Colonic mucosa (tissue), 4 donors: Measurements from ENCODE around the gene BCL2L13. TPM values are rescaled to one million over a fixed set of nuclear protein-coding genes. Genes with fewer than 3 reads are reported as not detected.
"Not testable (repeated sequence)": the region's sequence is repeated elsewhere in the genome, so short reads cannot be mapped to it uniquely, and the experiment has no call there.

ENCODE experiments used
- DNase-seq: peaks from one replicate; pipeline ENCODE4 v3.0.0-alpha.2; 2020
- H3K27ac ChIP-seq: fragments of 200-600 bp; one replicate; pipeline ENCODE4 v1.8.0; 2021
- H3K27me3 ChIP-seq: fragments of 200-600 bp; one replicate; pipeline ENCODE4 v1.8.0; 2021
- H3K36me3 ChIP-seq: fragments of 200-600 bp; one replicate; pipeline ENCODE4 v1.8.0; 2021
- H3K4me1 ChIP-seq: fragments of 200-600 bp; one replicate; pipeline ENCODE4 v1.8.0; 2021; ENCODE audit warnings: mild to moderate bottlenecking
- H3K4me3 ChIP-seq: fragments of 200-600 bp; one replicate; pipeline ENCODE4 v1.8.0; 2021
- H3K9ac ChIP-seq, 2 donors: one replicate each; pipeline ENCODE4 v1.7.0; 2013; ENCODE audit warnings: control low read depth in 2 of 2, low read depth in 2 of 2, low read length in 2 of 2
- H3K9me3 ChIP-seq: fragments of 200-600 bp; one replicate; pipeline ENCODE4 v1.8.0; 2021
- intact Hi-C: fragments of 100-400 bp; cut with DNase I; formaldehyde crosslinking; loops from one replicate; pipeline ENCODE4 v1.14.1; 2022
- total RNA-seq, 2 donors: library from RNA; stranded (reverse); fragmentation: NEBNext Ultra II Directional in 1 of 2; extraction: Animal tissue kit (Norgen Biotek cat#: 25700) in 1 of 2; gene quantifications; one replicate each; pipeline ENCODE4 v1.2.1, GENCODE V29; 2021
- TF ChIP-seq, protein P1 (sequence below): fragments of 200-600 bp; IDR thresholded peaks from one replicate; pipeline ENCODE4 v1.8.0; 2022; ENCODE audit warnings: antibody characterized with exemption, mild to moderate bottlenecking
- donor health status: healthy.
- donor health status: DM: no; HTN: no; CAD: no.
- donor health status: DM: no; HTN: no; CAD: no.

BCL2L13 gene
- total RNA-seq, 2 donors from 2014 or later = 44.9 to 47.2 TPM

DNA sequence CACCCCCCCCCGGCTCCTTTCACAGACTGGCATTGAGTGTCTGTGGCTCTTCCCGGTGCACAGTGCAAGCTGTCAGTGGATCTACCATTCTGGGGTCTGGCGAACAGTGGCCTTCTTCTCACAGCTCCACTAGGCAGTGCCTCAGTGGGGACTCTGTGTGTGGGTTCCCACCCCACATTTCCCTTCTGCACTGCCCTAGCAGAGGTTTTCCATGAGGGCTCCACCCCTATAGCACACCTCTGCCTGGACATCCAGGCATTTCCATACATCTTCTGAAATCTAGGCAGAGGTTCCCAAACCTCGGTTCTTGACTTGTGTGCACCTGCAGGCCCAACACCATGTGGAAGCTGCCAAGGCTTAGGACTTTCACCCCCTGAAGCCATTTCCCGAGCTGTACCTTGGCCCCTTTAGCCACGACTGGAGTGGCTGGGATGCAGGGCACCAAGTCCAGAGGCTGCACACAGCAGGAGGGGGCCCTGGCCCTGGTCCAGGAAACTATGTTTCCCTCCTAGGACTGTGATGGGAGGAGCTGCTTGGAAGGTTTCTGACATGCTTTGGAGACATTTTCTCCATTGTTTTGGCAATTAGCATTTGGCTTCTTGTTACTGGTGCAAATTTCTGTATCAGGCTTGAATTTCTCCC is 26.0 kb downstream of the BCL2L13 start:
- intact Hi-C loops = no loop called here
- H3K36me3 ChIP-seq = peaks cover 7% of the 10 kb centered on the region

DNA sequence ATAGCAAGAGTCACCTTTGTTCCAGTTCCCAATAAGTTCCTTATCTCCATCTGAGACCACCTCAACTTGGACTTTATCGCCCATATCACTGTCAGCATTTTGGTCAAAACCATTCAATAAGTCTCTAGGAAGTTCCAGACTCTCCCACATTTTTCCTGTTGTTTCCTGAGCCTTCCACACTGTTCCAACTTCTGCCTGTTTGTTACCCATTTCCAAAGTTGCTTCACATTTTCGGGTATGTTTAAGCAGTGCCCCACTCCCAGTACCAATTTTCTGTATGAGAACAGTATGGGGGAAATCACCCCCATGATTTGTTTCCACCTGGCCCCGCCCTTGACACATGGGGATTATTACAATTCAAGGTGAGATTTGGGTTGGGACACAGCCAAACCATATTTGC is 26.7 kb downstream of the BCL2L13 start:
- TF ChIP-seq, protein P1, sequence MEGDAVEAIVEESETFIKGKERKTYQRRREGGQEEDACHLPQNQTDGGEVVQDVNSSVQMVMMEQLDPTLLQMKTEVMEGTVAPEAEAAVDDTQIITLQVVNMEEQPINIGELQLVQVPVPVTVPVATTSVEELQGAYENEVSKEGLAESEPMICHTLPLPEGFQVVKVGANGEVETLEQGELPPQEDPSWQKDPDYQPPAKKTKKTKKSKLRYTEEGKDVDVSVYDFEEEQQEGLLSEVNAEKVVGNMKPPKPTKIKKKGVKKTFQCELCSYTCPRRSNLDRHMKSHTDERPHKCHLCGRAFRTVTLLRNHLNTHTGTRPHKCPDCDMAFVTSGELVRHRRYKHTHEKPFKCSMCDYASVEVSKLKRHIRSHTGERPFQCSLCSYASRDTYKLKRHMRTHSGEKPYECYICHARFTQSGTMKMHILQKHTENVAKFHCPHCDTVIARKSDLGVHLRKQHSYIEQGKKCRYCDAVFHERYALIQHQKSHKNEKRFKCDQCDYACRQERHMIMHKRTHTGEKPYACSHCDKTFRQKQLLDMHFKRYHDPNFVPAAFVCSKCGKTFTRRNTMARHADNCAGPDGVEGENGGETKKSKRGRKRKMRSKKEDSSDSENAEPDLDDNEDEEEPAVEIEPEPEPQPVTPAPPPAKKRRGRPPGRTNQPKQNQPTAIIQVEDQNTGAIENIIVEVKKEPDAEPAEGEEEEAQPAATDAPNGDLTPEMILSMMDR = no peak
- DNase-seq = no peak
- H3K9me3 ChIP-seq = no peaks in the 10 kb centered on the region
- intact Hi-C loops = no loop called here
- H3K36me3 ChIP-seq = peaks cover 7% of the 10 kb centered on the region
- no peaks in the 10 kb centered on the region for H3K4me1 ChIP-seq
- H3K27me3 ChIP-seq = no peaks in the 10 kb centered on the region
- H3K4me3 ChIP-seq = no peak overlapping the region
- no peak overlapping the region for H3K27ac ChIP-seq
- no peak overlapping the region for H3K9ac ChIP-seq

More for the DNA sequence above, 26.0 kb downstream of the BCL2L13 start:
- no peak for DNase-seq
- Histone ChIP-seq H3K9ac (no peak overlapping the region), H3K27me3 (no peaks in the 10 kb centered on the region), H3K9me3 (no peaks in the 10 kb centered on the region), H3K27ac (no peak overlapping the region), H3K4me1 (no peaks in the 10 kb centered on the region), H3K4me3 (no peak overlapping the region)
- TF ChIP-seq, protein P1 = no peak

DNA sequence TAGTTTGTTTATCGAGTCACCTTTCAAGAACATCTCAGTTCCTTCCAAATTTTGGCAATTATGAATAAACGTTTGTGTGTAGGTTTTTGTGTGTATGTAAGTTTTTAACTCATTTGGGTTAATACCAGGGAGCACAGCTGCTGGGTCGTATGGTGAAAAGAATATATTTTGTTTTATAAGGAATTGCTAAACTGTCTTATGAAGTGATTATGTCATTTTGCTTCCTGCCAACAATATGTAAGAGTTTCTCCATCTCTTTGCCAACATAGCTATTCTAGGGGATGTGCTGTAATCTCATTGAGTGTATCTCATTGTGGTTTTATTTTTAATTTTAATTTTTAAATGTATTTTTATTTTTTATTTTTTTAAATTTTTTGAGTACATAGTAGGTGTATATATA is 27.3 kb downstream of the BCL2L13 start:
- H3K27ac ChIP-seq = no peak overlapping the region
- intact Hi-C loops = no loop called here
- no peak overlapping the region for H3K4me3 ChIP-seq
- TF ChIP-seq, protein P1 = no peak
- H3K27me3 ChIP-seq = no peaks in the 10 kb centered on the region
- H3K36me3 ChIP-seq = peaks cover 7% of the 10 kb centered on the region
- no peak overlapping the region for H3K9ac ChIP-seq
- no peak for DNase-seq
- H3K9me3 ChIP-seq = no peaks in the 10 kb centered on the region
- no peaks in the 10 kb centered on the region for H3K4me1 ChIP-seq

DNA sequence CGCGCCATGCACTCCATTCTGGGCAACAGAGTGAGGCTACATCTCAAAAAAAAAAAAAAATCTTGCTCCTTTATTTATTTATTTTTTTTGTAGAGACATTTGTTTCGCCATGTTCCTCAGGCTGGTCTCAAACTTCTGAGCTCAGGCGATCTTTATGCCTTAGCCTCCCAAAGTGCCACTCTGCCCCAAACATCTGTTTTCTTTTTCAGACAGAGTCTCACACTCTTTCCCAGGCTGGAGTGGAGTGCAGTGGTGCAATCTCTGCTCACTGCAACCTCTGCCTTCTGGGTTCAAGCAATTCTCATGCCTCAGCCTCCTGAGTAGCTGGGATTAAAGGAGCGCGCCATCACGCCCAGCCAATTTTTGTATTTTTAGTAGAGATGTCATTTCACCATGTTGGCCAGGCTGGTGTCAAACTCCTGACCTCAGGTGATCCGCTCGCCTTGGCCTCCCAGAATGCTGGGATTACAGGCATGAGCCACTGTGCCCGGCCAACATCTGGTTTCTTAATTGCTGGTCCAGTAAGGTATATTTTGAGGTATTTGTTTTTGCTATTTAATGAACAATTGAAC is 33.0 kb downstream of the BCL2L13 start:
- DNase-seq, H3K36me3 ChIP-seq, H3K27ac ChIP-seq, H3K4me1 ChIP-seq, intact Hi-C loops, H3K4me3 ChIP-seq, H3K9me3 ChIP-seq, H3K27me3 ChIP-seq, H3K9ac ChIP-seq: not testable (repeated sequence)

DNA sequence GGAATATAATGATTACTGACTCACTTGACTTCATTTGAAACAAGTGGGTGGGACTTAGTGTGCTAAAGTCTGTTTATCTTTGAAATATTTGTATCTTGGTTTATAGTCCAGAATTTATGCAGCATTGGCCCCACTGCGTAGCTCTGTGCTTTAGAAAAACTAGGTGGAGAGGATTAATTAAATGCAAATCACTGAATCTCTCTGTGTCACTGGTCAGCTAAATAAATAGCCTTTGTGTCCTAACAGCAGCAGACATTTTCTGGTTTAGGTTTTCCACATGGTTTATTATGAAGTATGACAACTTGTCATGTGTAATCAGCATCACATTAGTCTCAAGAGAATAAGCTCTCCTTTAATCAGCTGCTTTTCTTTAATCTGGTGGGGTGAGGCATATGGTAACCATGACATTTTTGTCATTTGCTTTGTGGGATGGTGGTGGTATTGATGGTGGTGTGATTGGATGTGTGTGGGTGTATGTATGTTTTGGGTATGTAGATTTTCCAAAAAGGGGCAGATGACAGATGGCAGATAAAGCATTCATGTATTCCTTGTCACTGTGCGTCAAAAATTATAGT is 33.9 kb downstream of the BCL2L13 start:
- Histone ChIP-seq H3K27me3 (no peaks in the 10 kb centered on the region), H3K36me3 (no peaks in the 10 kb centered on the region), H3K9me3 (no peaks in the 10 kb centered on the region), H3K9ac (no peak overlapping the region), H3K4me3 (no peak overlapping the region), H3K4me1 (no peaks in the 10 kb centered on the region), H3K27ac (no peak overlapping the region)
- intact Hi-C loops = no loop called here
- DNase-seq = no peak
- TF ChIP-seq, protein P1 = no peak

DNA sequence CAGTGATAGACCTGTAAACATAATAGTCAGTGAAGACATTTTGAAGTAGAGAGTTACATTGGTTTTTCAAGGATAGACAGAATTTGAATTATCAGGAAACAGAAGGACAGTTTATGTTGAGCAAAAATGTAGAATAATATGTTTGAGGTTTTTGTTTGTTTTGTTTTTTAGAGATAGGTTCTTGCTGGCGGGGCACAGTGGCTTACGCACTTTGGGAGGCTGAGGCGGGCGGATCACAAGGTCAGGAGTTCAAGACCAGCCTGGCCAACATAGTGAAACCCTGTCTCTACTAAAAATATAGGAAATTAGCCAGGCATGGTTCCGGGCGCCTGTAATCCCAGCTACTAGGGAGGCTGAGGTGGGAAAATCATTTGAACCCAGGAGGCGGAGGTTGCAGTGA is 35.6 kb downstream of the BCL2L13 start:
- no peaks in the 10 kb centered on the region for H3K4me1 ChIP-seq
- no peak overlapping the region for H3K4me3 ChIP-seq
- TF ChIP-seq, protein P1 = no peak
- DNase-seq = no peak
- H3K9me3 ChIP-seq = no peaks in the 10 kb centered on the region
- no peaks in the 10 kb centered on the region for H3K27me3 ChIP-seq
- intact Hi-C loops = no loop called here
- no peak overlapping the region for H3K27ac ChIP-seq
- H3K36me3 ChIP-seq = no peaks in the 10 kb centered on the region
- H3K9ac ChIP-seq = no peak overlapping the region
